ENCODE data around the gene PPM1M.

DNA sequence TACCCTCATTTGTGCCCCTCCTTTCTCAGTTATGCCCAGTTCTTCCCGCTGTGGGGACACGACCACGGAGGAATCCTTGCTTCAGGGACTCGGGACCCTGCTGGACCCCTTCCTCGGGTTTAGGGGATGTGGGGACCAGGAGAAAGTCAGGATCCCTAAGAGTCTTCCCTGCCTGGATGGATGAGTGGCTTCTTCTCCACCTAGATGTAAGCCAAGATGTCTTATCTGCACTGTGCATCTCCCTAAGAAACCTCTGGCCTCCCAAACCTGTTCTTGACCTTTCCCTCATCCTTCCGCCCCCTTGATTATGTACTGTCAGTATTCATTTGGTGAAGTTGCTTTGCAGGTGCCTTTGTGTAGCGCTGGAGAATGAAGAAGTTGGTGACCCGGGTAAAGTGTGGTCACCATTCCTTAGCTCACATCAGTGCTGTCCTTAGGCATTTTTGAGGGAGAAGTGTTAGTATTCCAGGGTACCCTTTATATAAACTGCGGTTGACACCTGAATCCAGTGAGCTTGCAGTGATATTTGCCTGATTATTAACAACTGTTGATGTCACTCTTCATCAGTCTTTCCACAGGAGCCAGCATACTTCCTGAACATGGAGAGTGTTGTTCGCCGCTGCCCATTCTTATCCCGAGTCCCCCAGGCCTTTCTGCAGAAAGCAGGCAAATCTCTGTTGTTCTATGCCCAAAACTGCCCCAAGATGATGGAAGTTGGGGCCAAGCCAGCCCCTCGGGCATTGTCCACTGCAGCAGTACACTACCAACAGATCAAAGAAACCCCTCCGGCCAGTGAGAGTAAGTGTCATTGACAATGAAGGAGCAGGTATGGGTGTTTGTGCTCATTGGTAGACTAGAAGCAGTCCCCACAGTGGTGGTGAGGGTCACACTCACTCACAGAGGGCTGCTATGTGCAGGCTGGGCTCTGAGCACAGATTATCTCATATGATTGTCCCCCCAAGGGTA lies 46.6 kb upstream of the PPM1M start:
- TF ChIP-seq, protein P1, sequence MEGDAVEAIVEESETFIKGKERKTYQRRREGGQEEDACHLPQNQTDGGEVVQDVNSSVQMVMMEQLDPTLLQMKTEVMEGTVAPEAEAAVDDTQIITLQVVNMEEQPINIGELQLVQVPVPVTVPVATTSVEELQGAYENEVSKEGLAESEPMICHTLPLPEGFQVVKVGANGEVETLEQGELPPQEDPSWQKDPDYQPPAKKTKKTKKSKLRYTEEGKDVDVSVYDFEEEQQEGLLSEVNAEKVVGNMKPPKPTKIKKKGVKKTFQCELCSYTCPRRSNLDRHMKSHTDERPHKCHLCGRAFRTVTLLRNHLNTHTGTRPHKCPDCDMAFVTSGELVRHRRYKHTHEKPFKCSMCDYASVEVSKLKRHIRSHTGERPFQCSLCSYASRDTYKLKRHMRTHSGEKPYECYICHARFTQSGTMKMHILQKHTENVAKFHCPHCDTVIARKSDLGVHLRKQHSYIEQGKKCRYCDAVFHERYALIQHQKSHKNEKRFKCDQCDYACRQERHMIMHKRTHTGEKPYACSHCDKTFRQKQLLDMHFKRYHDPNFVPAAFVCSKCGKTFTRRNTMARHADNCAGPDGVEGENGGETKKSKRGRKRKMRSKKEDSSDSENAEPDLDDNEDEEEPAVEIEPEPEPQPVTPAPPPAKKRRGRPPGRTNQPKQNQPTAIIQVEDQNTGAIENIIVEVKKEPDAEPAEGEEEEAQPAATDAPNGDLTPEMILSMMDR (IDR thresholded peaks at IDR 0.05; ENCODE audit: low read depth, low read length), result no peak
- TF ChIP-seq POLR2A (IDR thresholded peaks at IDR 0.05; ENCODE audit: extremely low read depth, insufficient read length) (no peak), MYC (IDR thresholded peaks at IDR 0.05; ENCODE audit: low read depth, low read length) (no peak)

Data from NB4 (cell line).